HCT116 (cell line): ENCODE results near the gene SCN2A. TPM values are rescaled to one million over a fixed set of nuclear protein-coding genes. Genes with fewer than 3 reads are reported as not detected.
A peak's percentile ranks its signal among the peaks of the same experiment; 100 is the strongest.

Source experiments
- ATAC-seq: fragments of 200-7000 bp; cut with Tn5 transposase; 2 replicates; pipeline ENCODE4 v1.9.1; 2020; ENCODE audit warnings: mild to moderate bottlenecking, moderate library complexity
- BruUV-seq: library from RNA; stranded (reverse); fragments of 400-500 nt; replicated peaks from 2 replicates; lab custom pipeline; 2021; lab: Mats Ljungman, UMichigan
- CTCF ChIA-PET: fragments of 300-600 bp; sonication (Branson Sonifier 250); formaldehyde crosslinking; loops from one replicate; lab custom pipeline; 2021; ENCODE audit warnings: antibody characterized with exemption; lab: Charles Lee
- POLR2A ChIA-PET: fragments of 300-600, 350-600 bp; sonication (Branson Sonifier 250); formaldehyde crosslinking; loops from one replicate; lab custom pipeline; 2021; ENCODE audit warnings: antibody characterized with exemption; lab: Charles Lee
- RAD21 ChIA-PET, 2 experiments: fragments of 300-600 bp; sonication (Branson Sonifier 250); formaldehyde crosslinking; loops; one replicate each; lab custom pipeline; 2023; ENCODE audit warnings: low total read pairs in 2 of 2; ENCODE audit not compliant: uncharacterized antibody in 2 of 2, unreplicated experiment in 2 of 2, low non-redundant PET in 1 of 2; lab: Charles Lee
- DNase-seq: peaks from one replicate; pipeline ENCODE4 v3.0.0-alpha.2; 2010; ENCODE audit warnings: low read depth, low spot score
- H2AFZ ChIP-seq: fragments of 200-600 bp; shearing (Covaris generic), sonication (generic); 2 replicates; pipeline ENCODE4 v1.6.1; 2017; ENCODE audit warnings: low read depth, mixed run types, mixed read lengths, antibody characterized with exemption, low read length; ENCODE audit not compliant: poor library complexity, severe bottlenecking
- H3K27ac ChIP-seq: 2 replicates; pipeline ENCODE4 v1.5.1; 2012; ENCODE audit warnings: low read depth, low read length
- H3K27me3 ChIP-seq: fragments of 200-600 bp; sonication (generic); 2 replicates; pipeline ENCODE4 v1.6.1; 2016; ENCODE audit warnings: mixed run types, low read length, mixed read lengths; ENCODE audit not compliant: insufficient read depth
- H3K36me3 ChIP-seq, 2 experiments: fragments of 200-500 bp in 1 of 2; fragments of 200-600 bp in 1 of 2; sonication (Bioruptor generic) in 1 of 2; sonication (generic) in 1 of 2; 2 replicates each; pipeline versions ENCODE4 v1.5.1 to v1.6.1; 2014 to 2016; ENCODE audit warnings: low read length in 2 of 2, inconsistent platforms in 1 of 2, mixed read lengths in 1 of 2, mixed run types in 1 of 2; ENCODE audit not compliant: insufficient read depth in 2 of 2, control insufficient read depth in 1 of 2
- H3K4me1 ChIP-seq, 2 experiments: fragments of 200-600 bp in 1 of 2; sonication (generic) in 1 of 2; 2 replicates each; pipeline versions ENCODE4 v1.5.1 to v1.6.1; 2012 to 2017; ENCODE audit warnings: low read length in 2 of 2, inconsistent platforms in 1 of 2, mild to moderate bottlenecking in 1 of 2, mixed read lengths in 1 of 2, mixed run types in 1 of 2, moderate library complexity in 1 of 2; ENCODE audit not compliant: insufficient read depth in 2 of 2, control insufficient read depth in 1 of 2
- H3K4me2 ChIP-seq: fragments of 200-600 bp; sonication (generic); 2 replicates; pipeline ENCODE4 v1.6.1; 2017; ENCODE audit warnings: mixed run types, low read length, mixed read lengths
- H3K4me3 ChIP-seq, 2 experiments: fragments of 200-600 bp in 1 of 2; sonication (generic) in 1 of 2; replicated peaks in 1 of 2; 2 replicates each; pipeline ENCODE4 v1.5.1; 2011 to 2016; ENCODE audit warnings: low read length in 2 of 2, control low read depth in 1 of 2, low read depth in 1 of 2, mild to moderate bottlenecking in 1 of 2, mixed read lengths in 1 of 2, mixed run types in 1 of 2
- H3K79me2 ChIP-seq: fragments of 200-600 bp; sonication (generic); 2 replicates; pipeline ENCODE4 v1.6.1; 2017; ENCODE audit warnings: mild to moderate bottlenecking, mixed run types, low read length, moderate library complexity, mixed read lengths; ENCODE audit not compliant: insufficient read depth
- H3K9ac ChIP-seq: fragments of 200-600 bp; sonication (generic); 2 replicates; pipeline ENCODE4 v1.6.1; 2016; ENCODE audit warnings: low read length, mixed read lengths
- H3K9me2 ChIP-seq: fragments of 200-600 bp; sonication (generic), shearing (Covaris generic); 2 replicates; pipeline ENCODE4 v1.6.1; 2017; ENCODE audit warnings: mixed run types, mild to moderate bottlenecking, moderate library complexity; ENCODE audit not compliant: insufficient read depth
- H3K9me3 ChIP-seq, 2 experiments: fragments of 200-500 bp in 1 of 2; fragments of 200-600 bp in 1 of 2; sonication (Bioruptor generic) in 1 of 2; sonication (generic) in 1 of 2; 2 replicates each; pipeline ENCODE4 v1.6.1; 2014 to 2017; ENCODE audit warnings: low read length in 2 of 2, mixed read lengths in 2 of 2, inconsistent platforms in 1 of 2, low read depth in 1 of 2, mild to moderate bottlenecking in 1 of 2, mixed run types in 1 of 2, moderate library complexity in 1 of 2; ENCODE audit not compliant: control insufficient read depth in 1 of 2, insufficient read depth in 1 of 2
- H4K20me1 ChIP-seq: fragments of 200-600 bp; sonication (generic), shearing (Covaris generic); 2 replicates; pipeline ENCODE4 v1.6.1; 2017; ENCODE audit warnings: mixed run types, mild to moderate bottlenecking, moderate library complexity; ENCODE audit not compliant: insufficient read depth
- ATF3 ChIP-seq: IDR thresholded peaks from 2 replicates; pipeline ENCODE4 v1.6.1; 2012
- EZH2phosphoT487 ChIP-seq: fragments of 200-600 bp; IDR thresholded peaks from 2 replicates; pipeline ENCODE4 v1.6.1; 2018; ENCODE audit warnings: antibody characterized with exemption, borderline replicate concordance
- FOSL1 ChIP-seq: IDR thresholded peaks from 2 replicates; pipeline ENCODE4 v1.6.1; 2012; ENCODE audit warnings: low read depth
- MAX ChIP-seq: IDR thresholded peaks from 2 replicates; pipeline ENCODE4 v1.6.1; 2012
- POLR2A ChIP-seq: IDR thresholded peaks from 2 replicates; pipeline ENCODE4 v1.7.0; 2011; ENCODE audit warnings: borderline replicate concordance; ENCODE audit not compliant: insufficient read depth, insufficient read length; ENCODE audit errors: extremely low read depth
- RAD21 ChIP-seq: IDR thresholded peaks from 2 replicates; pipeline ENCODE4 v1.6.1; 2012; ENCODE audit warnings: low read depth, mild to moderate bottlenecking
- SIN3A ChIP-seq: IDR thresholded peaks from 2 replicates; pipeline ENCODE4 v1.6.1; 2012; ENCODE audit warnings: low read depth
- SP1 ChIP-seq: IDR thresholded peaks from 2 replicates; pipeline ENCODE4 v1.6.1; 2012; ENCODE audit warnings: low read depth
- ZNF274 ChIP-seq: fragments of 200-500 bp; sonication (Bioruptor generic); IDR thresholded peaks from 2 replicates; pipeline ENCODE4 v1.6.1; 2014; ENCODE audit warnings: mild to moderate bottlenecking, low read depth, low read length, inconsistent platforms
- intact Hi-C: fragments of 100-400 bp; cut with micrococcal nuclease; formaldehyde crosslinking; loops from 2 replicates; pipeline ENCODE4 v1.10.0; 2022
- total RNA-seq: library from RNA; stranded (reverse); gene quantifications from one replicate; pipeline ENCODE4 v1.2.1, GENCODE V29; 2021; ENCODE audit not compliant: unreplicated experiment

SCN2A gene
- total RNA-seq, 1 experiment from 2014 or later, result 0.25 TPM

GRCh38 chr2:165293440-165294420, 54.5 kb downstream of the SCN2A start (continued):
- peak; percentile 44 for TF ChIP-seq MAX
- no peak for TF ChIP-seq EZH2phosphoT487
- TF ChIP-seq RAD21, result peak; percentile 53
- no peak for TF ChIP-seq FOSL1
- TF ChIP-seq ATF3, result no peak
- no peak for TF ChIP-seq SIN3A

GRCh38 chr2:165294912-165295311, 55.7 kb downstream of the SCN2A start:
- ChIA-PET POLR2A (no interaction called here), RAD21 (no interaction called here), CTCF (interaction anchor here (1.7 to 3.1 kb wide), 2 partner anchors 11 to 55 kb away, joined by 5 to 10 read pairs; partner anchors contain the start of gene SCN2A)
- DNase-seq (no peak), ATAC-seq (no peak)
- Histone ChIP-seq H3K27ac (no peak overlapping the region), H3K4me1 (no peaks in the 10 kb centered on the region), H3K9ac (no peak overlapping the region), H3K27me3 (no peaks in the 10 kb centered on the region), H3K4me3 (no peak overlapping the region), H3K9me3 (no peaks in the 10 kb centered on the region), H3K9me2 (no peaks in the 10 kb centered on the region), H2AFZ (no peak overlapping the region), H3K79me2 (no peaks in the 10 kb centered on the region), H4K20me1 (no peaks in the 10 kb centered on the region), H3K4me2 (no peak overlapping the region), H3K36me3 (no peaks in the 10 kb centered on the region)
- intact Hi-C loops, result loop anchor here (5.0 kb wide), 2 partner anchors 58 to 303 kb away; partner anchors contain the start of gene SCN2A
- BruUV-seq, result no TSS peak
- TF ChIP-seq POLR2A (no peak), ZNF274 (no peak), SP1 (no peak)
